ENCODE measurements around the gene PHF1. TPM values are rescaled to one million over a fixed set of nuclear protein-coding genes. Genes with fewer than 3 reads are reported as not detected.

The PHF1 gene
- total RNA-seq, 2 experiments from 2014 or later, result 31.9 to 32.6 TPM

DNA sequence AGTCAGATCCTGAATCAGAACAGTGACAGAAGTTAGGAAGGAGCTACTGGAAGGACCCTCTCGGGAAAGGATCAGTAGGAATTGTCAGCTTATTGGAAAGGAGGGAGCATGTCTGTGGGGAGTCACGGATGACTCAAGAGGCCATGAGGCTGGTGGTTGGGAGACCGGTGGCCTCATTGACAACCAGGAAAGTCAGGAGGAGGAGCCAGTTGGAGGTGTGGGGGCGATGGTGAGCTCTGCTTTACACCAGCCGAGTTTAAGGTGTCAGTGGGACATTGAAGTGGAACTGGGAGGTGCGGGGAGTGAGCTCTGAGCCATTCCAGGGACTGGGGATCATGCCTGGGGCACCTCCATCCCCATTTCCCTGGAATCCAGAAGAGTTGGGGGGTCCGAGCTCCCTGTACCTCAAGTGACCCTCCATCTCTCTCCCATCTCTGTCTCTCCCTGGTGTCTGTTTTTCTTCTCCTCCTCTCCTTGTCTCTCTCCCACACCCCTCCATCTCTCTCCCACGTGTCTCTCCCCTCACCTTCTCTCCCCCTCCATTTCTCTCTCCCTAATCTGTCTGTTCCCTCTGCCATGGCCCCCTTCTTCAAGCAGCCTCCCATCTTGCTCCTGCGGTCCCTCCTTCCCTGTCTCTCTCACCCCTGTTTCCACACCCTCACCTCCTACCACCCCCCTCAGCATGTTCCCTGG, 29.3 kb downstream of the PHF1 start:
- no peaks in the 10 kb centered on the region for H3K9me3 Mint-ChIP-seq
- intact Hi-C loops (cut with micrococcal nuclease), result no loop called here
- ChIA-PET POLR2A (interaction anchor here (1.2 to 3.4 kb wide), 3 partner anchors 10 to 14 kb away, joined by 3 to 14 read pairs (median 7); partner anchors contain the start of gene ZBTB9), CTCF (no interaction called here)
- TF ChIP-seq, protein P1, sequence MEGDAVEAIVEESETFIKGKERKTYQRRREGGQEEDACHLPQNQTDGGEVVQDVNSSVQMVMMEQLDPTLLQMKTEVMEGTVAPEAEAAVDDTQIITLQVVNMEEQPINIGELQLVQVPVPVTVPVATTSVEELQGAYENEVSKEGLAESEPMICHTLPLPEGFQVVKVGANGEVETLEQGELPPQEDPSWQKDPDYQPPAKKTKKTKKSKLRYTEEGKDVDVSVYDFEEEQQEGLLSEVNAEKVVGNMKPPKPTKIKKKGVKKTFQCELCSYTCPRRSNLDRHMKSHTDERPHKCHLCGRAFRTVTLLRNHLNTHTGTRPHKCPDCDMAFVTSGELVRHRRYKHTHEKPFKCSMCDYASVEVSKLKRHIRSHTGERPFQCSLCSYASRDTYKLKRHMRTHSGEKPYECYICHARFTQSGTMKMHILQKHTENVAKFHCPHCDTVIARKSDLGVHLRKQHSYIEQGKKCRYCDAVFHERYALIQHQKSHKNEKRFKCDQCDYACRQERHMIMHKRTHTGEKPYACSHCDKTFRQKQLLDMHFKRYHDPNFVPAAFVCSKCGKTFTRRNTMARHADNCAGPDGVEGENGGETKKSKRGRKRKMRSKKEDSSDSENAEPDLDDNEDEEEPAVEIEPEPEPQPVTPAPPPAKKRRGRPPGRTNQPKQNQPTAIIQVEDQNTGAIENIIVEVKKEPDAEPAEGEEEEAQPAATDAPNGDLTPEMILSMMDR (IDR thresholded peaks at IDR 0.05), result no peak
- H3K27me3 Mint-ChIP-seq, result no peaks in the 10 kb centered on the region
- no peak overlapping the region for H3K4me3 Mint-ChIP-seq
- no peak for DNase-seq
- peak overlapping the region; percentile 64 for H3K27ac Mint-ChIP-seq
- ATAC-seq, result no peak
- peaks cover 7% of the 10 kb centered on the region for H3K4me1 Mint-ChIP-seq (ENCODE audit: low read depth)
- peaks cover 45% of the 10 kb centered on the region for H3K36me3 Mint-ChIP-seq (ENCODE audit: low read depth)

DNA sequence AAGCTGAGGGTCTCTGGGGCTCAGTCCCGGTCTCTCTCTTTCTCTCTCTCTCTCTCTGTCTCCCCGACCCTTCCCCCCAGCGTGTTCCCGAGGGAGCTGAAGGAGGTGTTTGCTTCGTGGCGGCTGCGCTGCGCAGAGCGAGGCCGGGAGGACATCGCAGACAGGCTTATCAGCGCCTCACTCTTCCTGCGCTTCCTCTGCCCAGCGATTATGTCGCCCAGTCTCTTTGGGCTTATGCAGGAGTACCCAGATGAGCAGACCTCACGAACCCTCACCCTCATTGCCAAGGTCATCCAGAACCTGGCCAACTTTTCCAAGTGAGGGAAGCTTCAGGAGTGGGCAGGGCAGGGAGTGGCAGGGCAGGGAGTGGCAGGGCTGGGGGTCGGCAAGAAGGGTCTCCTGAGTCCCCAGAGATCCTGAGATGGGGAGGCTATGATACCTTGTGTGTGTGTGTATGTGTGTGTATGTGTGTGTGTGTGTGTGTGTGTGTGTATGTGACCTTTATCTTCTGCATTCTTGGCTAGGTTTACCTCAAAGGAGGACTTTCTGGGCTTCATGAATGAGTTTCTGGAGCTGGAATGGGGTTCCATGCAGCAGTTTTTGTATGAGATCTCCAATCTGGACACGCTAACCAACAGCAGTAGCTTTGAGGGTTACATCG, 30.0 kb downstream of the PHF1 start:
- Mint-ChIP-seq H3K36me3 (ENCODE audit: low read depth) (peaks cover 38% of the 10 kb centered on the region), H3K27me3 (no peaks in the 10 kb centered on the region), H3K4me1 (ENCODE audit: low read depth) (peaks cover 7% of the 10 kb centered on the region), H3K4me3 (no peak overlapping the region), H3K27ac (no peak overlapping the region), H3K9me3 (no peaks in the 10 kb centered on the region)
- intact Hi-C loops (cut with micrococcal nuclease), result no loop called here
- ATAC-seq (no peak), DNase-seq (no peak)
- CTCF ChIA-PET, result no interaction called here
- POLR2A ChIA-PET, result interaction anchor here (2.3 to 3.4 kb wide), 2 partner anchors 9 to 14 kb away, joined by 7 to 14 read pairs; partner anchors contain the start of gene ZBTB9
- TF ChIP-seq, protein P1 (IDR thresholded peaks at IDR 0.05), result no peak

DNA sequence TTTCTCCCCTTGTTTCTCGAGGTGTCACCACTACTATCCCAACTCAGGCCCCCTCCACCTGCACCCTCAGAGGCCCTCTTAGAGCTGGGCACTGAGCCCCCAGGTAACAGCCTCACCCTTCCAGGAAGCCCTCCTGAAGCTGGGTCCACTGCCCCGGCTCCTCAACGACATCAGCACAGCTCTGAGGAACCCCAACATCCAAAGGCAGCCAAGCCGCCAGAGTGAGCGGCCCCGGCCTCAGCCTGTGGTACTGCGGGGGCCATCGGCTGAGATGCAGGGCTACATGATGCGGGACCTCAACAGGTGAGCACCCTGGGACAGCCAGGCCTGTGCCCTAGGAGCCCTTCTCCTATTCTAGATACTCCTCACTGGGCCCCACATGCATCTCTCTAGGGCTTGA, 30.6 kb downstream of the PHF1 start:
- ChIA-PET POLR2A (interaction anchor here (1.0 to 3.4 kb wide), 4 partner anchors 8 to 13 kb away, joined by 4 to 14 read pairs (median 6); partner anchors contain the start of gene ZBTB9), CTCF (no interaction called here)
- Mint-ChIP-seq H3K27me3 (no peaks in the 10 kb centered on the region), H3K9me3 (no peaks in the 10 kb centered on the region), H3K27ac (no peak overlapping the region), H3K4me3 (no peak overlapping the region), H3K36me3 (ENCODE audit: low read depth) (peaks cover 37% of the 10 kb centered on the region), H3K4me1 (ENCODE audit: low read depth) (peaks cover 7% of the 10 kb centered on the region)
- no peak for ATAC-seq
- TF ChIP-seq, protein P1 (IDR thresholded peaks at IDR 0.05), result no peak
- no peak for DNase-seq
- intact Hi-C loops (cut with micrococcal nuclease), result no loop called here

DNA sequence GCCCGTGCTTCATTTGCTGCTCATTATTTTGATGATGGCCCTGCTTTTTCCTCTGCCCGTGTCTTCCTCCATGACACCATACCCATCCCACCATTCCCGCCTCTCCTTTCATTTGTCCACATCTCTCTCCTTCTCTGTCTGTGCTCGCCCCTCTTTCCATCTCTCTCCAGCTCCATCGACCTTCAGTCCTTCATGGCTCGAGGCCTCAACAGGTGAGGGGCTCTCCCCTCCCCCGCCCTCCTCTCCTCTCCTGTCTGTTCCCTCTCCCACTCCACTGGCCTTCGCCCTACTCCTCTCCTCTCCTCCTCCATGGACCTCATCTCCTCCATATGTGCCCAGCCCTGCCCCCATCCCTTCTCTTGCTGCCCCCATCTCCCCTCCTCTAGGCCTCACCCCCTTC, 31.5 kb downstream of the PHF1 start:
- ChIA-PET CTCF (no interaction called here), POLR2A (interaction anchor here (1.0 to 2.3 kb wide), 3 partner anchors 8 to 11 kb away, joined by 4 to 7 read pairs (median 4); no protein-coding TSS in a partner anchor)
- Mint-ChIP-seq H3K4me3 (no peak overlapping the region), H3K27me3 (no peaks in the 10 kb centered on the region), H3K36me3 (ENCODE audit: low read depth) (peaks cover 38% of the 10 kb centered on the region), H3K4me1 (ENCODE audit: low read depth) (peaks cover 7% of the 10 kb centered on the region), H3K27ac (no peak overlapping the region), H3K9me3 (no peaks in the 10 kb centered on the region)
- intact Hi-C loops (cut with micrococcal nuclease), result no loop called here
- ATAC-seq, result no peak
- TF ChIP-seq, protein P1 (IDR thresholded peaks at IDR 0.05), result no peak
- no peak for DNase-seq

DNA sequence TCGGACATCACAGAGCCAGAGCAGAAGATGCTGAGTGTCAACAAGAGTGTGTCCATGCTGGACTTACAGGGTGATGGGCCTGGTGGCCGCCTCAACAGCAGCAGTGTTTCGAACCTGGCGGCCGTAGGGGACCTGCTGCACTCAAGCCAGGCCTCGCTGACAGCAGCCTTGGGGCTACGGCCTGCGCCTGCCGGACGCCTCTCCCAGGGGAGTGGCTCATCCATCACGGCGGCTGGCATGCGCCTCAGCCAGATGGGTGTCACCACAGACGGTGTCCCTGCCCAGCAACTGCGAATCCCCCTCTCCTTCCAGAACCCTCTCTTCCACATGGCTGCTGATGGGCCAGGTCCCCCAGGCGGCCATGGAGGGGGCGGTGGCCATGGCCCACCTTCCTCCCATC, 32.2 kb downstream of the PHF1 start:
- no peak for DNase-seq
- Mint-ChIP-seq H3K27me3 (no peaks in the 10 kb centered on the region), H3K9me3 (no peaks in the 10 kb centered on the region), H3K4me3 (no peak overlapping the region), H3K36me3 (ENCODE audit: low read depth) (peaks cover 41% of the 10 kb centered on the region), H3K27ac (no peak overlapping the region), H3K4me1 (ENCODE audit: low read depth) (peaks cover 7% of the 10 kb centered on the region)
- ATAC-seq, result no peak
- ChIA-PET CTCF (no interaction called here), POLR2A (no interaction called here)
- TF ChIP-seq, protein P1 (IDR thresholded peaks at IDR 0.05), result no peak
- intact Hi-C loops (cut with micrococcal nuclease), result no loop called here

Data from activated CD8-positive, alpha-beta T cell treated with anti-CD3 and anti-CD28 coated beads for 36 hours (primary cell).